LNCAP (cell line): ENCODE results near the gene PELI2.

Source experiments
- TF ChIP-seq, protein P1 (sequence below): fragments of 450-650 bp; IDR thresholded peaks from 2 replicates; pipeline ENCODE4 v1.5.1; 2017; ENCODE audit warnings: mild to moderate bottlenecking

Gene PELI2

GRCh38 chr14:56324454-56324853, 206.2 kb downstream of the PELI2 start:
- TF ChIP-seq, protein P1, sequence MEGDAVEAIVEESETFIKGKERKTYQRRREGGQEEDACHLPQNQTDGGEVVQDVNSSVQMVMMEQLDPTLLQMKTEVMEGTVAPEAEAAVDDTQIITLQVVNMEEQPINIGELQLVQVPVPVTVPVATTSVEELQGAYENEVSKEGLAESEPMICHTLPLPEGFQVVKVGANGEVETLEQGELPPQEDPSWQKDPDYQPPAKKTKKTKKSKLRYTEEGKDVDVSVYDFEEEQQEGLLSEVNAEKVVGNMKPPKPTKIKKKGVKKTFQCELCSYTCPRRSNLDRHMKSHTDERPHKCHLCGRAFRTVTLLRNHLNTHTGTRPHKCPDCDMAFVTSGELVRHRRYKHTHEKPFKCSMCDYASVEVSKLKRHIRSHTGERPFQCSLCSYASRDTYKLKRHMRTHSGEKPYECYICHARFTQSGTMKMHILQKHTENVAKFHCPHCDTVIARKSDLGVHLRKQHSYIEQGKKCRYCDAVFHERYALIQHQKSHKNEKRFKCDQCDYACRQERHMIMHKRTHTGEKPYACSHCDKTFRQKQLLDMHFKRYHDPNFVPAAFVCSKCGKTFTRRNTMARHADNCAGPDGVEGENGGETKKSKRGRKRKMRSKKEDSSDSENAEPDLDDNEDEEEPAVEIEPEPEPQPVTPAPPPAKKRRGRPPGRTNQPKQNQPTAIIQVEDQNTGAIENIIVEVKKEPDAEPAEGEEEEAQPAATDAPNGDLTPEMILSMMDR, result no peak

DNA sequence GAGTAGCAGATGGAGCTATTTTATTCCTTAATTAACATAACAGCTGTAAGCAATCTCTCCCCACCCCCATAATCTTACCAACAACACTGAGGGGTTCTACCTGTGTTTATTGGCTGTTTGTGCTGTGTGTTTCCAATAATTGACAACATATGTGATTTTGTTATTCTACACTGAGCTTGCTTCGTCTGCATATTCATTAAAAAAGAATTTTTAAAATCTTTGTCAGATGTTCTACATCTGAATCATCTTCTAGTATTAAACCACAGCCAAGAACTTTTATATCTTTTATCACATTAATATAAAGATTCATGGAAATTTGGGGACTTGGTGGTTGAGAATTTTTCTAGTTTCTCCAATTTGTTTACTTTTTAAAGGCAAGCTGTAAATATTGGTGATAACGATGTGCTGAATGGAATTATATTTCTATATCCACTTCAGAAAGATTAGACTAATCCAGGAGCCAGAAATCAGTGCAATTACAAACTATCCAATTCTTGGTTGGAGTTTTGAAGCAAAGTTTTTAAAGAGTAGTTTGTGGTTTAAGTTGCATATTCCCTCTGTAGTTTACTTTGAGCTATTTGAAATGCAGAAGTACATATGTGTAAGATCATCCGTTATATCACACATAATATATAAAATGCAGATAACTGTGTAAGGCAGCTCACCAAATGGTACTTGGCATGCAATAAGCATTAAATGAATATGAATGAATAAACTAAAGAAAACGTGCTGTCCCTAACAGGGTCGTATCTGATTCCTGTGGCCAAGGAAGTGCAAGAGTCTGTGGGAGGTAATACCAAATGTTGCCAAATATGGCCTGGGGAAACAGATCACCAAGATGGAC, 206.9 kb downstream of the PELI2 start:
- TF ChIP-seq, protein P1, result no peak

GRCh38 chr14:56328021-56328420, 209.8 kb downstream of the PELI2 start:
- TF ChIP-seq, protein P1, result no peak

DNA sequence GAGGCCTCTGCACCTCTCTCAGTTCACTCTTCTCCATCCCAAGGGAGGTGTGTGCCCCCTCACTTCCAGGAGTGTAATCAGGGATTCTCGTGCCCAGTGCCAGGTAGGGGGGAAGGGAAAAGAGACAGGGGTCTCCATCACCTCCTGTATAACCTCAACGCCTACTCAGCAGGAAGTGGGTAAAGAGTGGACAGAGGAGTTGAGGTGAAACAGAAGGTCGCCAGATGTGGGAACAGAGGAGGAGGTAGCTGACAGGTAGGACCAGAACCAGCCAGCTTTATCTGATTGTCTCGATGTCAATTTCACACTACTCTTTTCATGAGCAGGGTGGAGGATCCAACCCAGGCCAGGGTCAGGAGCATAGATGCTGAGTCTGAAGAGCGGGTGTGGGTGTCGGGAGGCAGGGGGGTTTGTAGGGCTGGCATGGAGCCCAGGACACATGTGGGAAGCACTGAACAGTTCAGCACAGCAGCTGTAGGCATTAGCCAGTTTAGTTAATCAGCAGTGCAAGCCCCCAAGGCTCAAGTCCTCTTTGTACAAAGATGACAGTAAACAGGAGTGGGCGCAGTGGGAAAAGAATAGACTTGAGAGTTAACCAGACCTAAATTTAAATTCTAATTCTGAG, 213.5 kb downstream of the PELI2 start:
- TF ChIP-seq, protein P1, result no peak

GRCh38 chr14:56333359-56334292, 215.4 kb downstream of the PELI2 start:
- TF ChIP-seq, protein P1, result no peak

DNA sequence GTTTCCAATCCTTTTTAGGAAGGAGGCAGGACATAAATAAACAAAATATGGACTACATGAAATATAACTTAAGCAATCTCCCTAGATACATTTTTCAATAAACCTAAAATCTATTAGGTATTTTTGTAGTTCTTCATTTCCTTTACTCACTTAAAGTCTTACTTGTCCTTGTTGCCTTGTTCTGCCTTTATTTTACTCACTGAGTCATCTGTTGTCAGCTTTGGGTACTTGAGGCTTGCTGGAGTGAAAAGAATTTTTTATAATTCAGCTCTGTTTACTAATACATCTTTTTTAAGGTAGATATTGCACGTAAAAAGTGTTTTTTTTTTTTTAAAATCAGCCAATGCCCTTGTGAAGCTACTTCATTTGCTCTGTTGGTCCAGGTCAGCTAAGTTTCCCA, 216.2 kb downstream of the PELI2 start:
- TF ChIP-seq, protein P1, result no peak

DNA sequence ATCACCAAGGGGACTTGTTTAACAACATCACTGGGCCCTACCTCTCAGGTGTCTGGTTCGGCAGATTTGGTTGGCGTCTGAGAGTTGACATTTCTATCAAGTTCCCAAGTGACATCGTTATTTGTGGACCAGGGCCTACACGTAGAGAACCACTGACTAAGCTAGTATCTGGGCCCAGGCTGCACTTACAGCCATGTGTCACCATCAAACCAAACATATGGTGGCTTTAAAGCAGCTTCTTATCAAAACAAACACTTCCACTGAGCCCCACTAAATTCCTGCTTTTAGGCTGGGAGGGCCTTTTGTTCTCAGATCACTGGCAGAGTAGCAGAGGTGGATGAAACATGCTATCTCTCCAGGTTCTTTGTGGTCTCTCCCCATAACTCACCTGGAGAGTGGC, 220.5 kb downstream of the PELI2 start:
- TF ChIP-seq, protein P1, result no peak
